ENCODE results near the gene ZNF221. TPM values are rescaled to one million over a fixed set of nuclear protein-coding genes. Genes with fewer than 3 reads are reported as not detected.

The ZNF221 gene
- total and polyA plus RNA-seq, 2 donors (not counting 3 experiments of a cell fraction or from before 2014, with no cell fraction given): 1.4 to 4.2 TPM

- POLR2A ChIA-PET: no interaction called here
- H3K27me3 ChIP-seq (ENCODE audit: control insufficient read depth in 2 of 2, insufficient read depth in 2 of 2, low read length in 2 of 2): no peaks in the 10 kb centered on the region
- H3K4me1 ChIP-seq (ENCODE audit: control insufficient read depth, extremely low read depth, insufficient read depth, low read length): no peaks in the 10 kb centered on the region
- H2AFZ ChIP-seq (ENCODE audit: low read depth, low read length): no peak overlapping the region
- H3K4me3 ChIP-seq (replicated peaks in 1 of 3; ENCODE audit: insufficient read depth in 1 of 3, low read depth in 1 of 3, low read length in 3 of 3): no peak overlapping the region
- peaks cover 8 to 13% of the 10 kb centered on the region in 2 experiments for H3K36me3 ChIP-seq (ENCODE audit: control insufficient read depth in 2 of 2, extremely low read depth in 1 of 2, insufficient read depth in 2 of 2, low read length in 2 of 2)
- intact Hi-C loops (cut with micrococcal nuclease) (no loop called here), dilution Hi-C loops (cut with MboI; ENCODE audit: extremely low pct_ligation_motif_present, low sequenced_read_pairs) (no loop called here)
- H3K27ac ChIP-seq (ENCODE audit: insufficient read depth, low read depth, low read length): no peak overlapping the region
- H3K9me1 ChIP-seq (replicated peaks; ENCODE audit: control insufficient read depth, extremely low read depth, insufficient read depth, low read length): no peaks in the 10 kb centered on the region
- H4K20me1 ChIP-seq (replicated peaks; ENCODE audit: control insufficient read depth, extremely low read depth, insufficient read depth, low read length): no peaks in the 10 kb centered on the region
- no peak overlapping the region for H3K9ac ChIP-seq (replicated peaks; ENCODE audit: extremely low read depth, insufficient read depth, low read length)
- CTCF ChIA-PET: no interaction called here
- peaks cover 38% of the 10 kb centered on the region for H3K9me3 ChIP-seq (replicated peaks; ENCODE audit: control insufficient read depth, insufficient read depth, low read length)
- DNase-seq (ENCODE audit: low read depth, low spot score): no peak
- H3K79me2 ChIP-seq (ENCODE audit: control insufficient read depth, insufficient read depth, low read length): no peaks in the 10 kb centered on the region
- no peak for FAIRE-seq
- TF ChIP-seq MYC (IDR thresholded peaks at IDR 0.05; ENCODE audit: low read depth, low read length) (no peak), CTCF (IDR thresholded peaks at IDR 0.05; ENCODE audit: extremely low read depth in 1 of 2, insufficient read depth in 1 of 2, low read depth in 1 of 2, low read length in 2 of 2) (no peak), POLR2A (IDR thresholded peaks at IDR 0.05; ENCODE audit: low read depth, low read length) (no peak), JUN (IDR thresholded peaks at IDR 0.05; ENCODE audit: borderline replicate concordance, insufficient read depth, insufficient read length, low read depth) (no peak), POLR2AphosphoS5 (IDR thresholded peaks at IDR 0.05; ENCODE audit: insufficient read depth, low read depth, low read length) (no peak), GATA2 (IDR thresholded peaks at IDR 0.05; ENCODE audit: insufficient read depth, insufficient read length, low read depth, low read length) (no peak), EZH2 (IDR thresholded peaks at IDR 0.05; ENCODE audit: borderline replicate concordance, low read depth, low read length, severe bottlenecking) (no peak), FOS (IDR thresholded peaks at IDR 0.05; ENCODE audit: borderline replicate concordance, insufficient read depth, low read length) (no peak)
- TF ChIP-seq, protein P1, sequence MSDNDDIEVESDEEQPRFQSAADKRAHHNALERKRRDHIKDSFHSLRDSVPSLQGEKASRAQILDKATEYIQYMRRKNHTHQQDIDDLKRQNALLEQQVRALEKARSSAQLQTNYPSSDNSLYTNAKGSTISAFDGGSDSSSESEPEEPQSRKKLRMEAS (IDR thresholded peaks at IDR 0.05; ENCODE audit: insufficient read depth, insufficient read length): no peak
- H3K4me2 ChIP-seq (ENCODE audit: insufficient read depth, low read length): no peak overlapping the region
- BruUV-seq (replicated peaks): no TSS peak
Measured at GRCh38 chr19:43966079-43966694, 15.2 kb downstream of the ZNF221 start.
